Erythroblast (primary cell): ENCODE results near the gene SLC23A2.

Experiments
- GATA1 ChIP-seq: IDR thresholded peaks from 2 replicates; pipeline ENCODE4 v1.6.1; 2011; ENCODE audit warnings: low read depth, mild to moderate bottlenecking, control low read depth, low read length, moderate library complexity
- POLR2A ChIP-seq: IDR thresholded peaks from 2 replicates; pipeline ENCODE4 v1.6.1; 2011; ENCODE audit warnings: mild to moderate bottlenecking, low read length

DNA sequence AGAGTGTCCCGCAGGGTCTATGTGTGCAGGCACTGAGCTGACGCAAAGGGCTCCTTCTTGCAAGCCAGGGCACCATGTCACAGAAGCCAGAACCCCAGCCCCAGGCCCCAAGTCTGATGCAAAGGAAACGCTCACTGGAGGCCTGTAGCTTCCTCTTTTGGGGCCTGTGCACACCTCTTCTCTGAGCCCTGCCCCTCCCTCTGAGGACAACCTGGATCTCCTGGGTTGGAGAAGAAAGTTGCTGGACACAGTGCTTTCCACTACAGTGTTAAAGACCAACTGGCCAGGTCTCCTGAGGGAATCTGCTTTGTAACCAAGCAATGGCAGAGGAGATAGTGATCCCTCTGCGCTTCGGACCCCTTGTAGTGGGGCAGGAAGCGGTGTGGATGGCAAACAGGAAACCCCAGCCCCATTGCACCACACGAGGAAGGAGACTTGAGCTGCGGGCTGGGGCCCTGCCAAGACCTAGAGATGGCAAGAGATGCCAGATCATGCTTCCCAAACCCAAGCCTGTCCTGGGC is 189.6 kb downstream of the SLC23A2 start:
- TF ChIP-seq POLR2A (no peak), GATA1 (no peak)
